T-helper 2 cell treated with Interferon-gamma antibody and Interleukin-4, amounts not matched to agents 100 ng/mL and 5 ng/mL, for 36 hours (primary cell): Measurements from ENCODE around the gene GALNTL6. TPM values are rescaled to one million over a fixed set of nuclear protein-coding genes. Genes with fewer than 3 reads are reported as not detected.

Experiments used
- intact Hi-C: fragments of 100-400 bp; cut with micrococcal nuclease; formaldehyde crosslinking; loops from one replicate; pipeline ENCODE4 v1.15.1; 2023
- total RNA-seq: library from RNA; stranded (reverse); gene quantifications from 2 replicates; pipeline ENCODE4 v1.2.3, GENCODE V29; 2022

Gene GALNTL6
- total RNA-seq, 1 donor from 2014 or later = not detected

DNA sequence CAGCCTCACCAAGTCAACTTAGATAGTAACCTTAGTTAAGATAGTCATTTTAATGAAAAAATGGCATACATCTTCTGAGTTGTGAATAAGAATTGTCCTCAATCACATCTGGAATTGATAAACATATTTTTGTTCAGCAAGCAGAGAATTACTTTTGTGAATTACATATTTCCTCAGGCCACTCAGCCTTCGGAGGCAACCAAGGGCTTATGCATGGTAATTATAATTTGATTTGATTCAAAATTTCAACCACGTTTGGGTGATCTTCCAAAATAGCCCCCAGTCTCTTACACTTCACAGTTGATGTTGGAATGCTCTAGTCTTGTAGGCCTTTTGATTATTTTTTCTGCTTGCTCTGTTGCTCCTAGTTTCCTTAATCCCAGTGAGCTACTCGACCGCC lies 63.4 kb downstream of the GALNTL6 start:
- intact Hi-C loops = no loop called here

DNA sequence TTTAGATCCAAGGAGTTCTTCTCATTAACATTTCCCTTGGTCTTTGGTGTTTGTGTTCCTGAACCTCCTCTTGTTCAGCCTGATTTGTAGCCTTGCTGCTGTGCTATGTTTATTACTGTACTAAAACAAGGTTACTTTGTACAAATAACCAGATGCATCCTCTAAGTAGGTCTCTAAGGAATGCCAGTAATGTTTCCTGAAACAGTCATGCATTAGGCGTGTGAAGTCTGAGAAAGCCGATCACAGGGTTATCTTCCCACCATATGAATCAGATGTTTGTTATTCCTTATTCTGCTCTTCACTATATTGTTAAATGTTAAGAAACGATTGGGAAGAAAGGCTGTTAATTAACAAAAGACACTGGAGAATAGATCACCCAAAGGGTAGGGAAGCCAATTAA lies 66.9 kb downstream of the GALNTL6 start:
- intact Hi-C loops = no loop called here

DNA sequence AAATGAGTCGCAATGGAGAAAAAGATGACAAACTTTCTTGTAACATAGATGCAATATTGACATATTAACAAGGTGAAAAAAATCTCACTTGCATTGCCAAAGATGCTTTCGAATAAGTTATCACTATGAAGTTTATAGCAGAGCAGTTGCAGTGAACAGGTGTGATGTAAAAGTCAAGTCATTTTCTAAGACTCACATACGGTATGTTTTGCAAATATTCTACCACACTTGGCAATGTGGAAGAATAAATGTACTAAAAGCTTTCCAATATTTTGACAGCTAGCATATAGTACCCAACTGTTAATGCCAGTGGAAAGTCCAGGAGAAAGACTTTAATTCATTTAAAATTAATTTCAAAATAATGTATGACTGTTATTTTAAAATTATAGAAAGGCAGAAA lies 76.5 kb downstream of the GALNTL6 start:
- intact Hi-C loops = no loop called here

DNA sequence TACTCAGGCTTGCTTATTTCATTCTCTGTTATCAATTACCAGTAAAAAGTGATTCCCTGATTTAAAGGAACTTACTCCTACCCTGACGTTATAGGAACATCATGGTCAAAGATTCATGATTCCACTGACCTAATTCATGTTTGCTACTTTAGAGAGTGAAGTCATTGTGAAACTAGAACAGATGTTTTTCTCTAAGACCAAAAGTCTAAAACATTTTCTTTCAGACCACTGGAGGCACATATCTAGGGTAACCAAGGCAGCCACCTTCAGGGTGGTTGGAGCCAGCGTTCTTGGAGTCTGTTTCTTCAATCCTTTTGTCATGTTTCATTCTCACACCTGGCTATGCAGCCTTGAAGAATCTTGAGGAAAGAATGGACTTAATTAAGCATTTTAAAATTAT lies 77.8 kb downstream of the GALNTL6 start:
- intact Hi-C loops = no loop called here

DNA sequence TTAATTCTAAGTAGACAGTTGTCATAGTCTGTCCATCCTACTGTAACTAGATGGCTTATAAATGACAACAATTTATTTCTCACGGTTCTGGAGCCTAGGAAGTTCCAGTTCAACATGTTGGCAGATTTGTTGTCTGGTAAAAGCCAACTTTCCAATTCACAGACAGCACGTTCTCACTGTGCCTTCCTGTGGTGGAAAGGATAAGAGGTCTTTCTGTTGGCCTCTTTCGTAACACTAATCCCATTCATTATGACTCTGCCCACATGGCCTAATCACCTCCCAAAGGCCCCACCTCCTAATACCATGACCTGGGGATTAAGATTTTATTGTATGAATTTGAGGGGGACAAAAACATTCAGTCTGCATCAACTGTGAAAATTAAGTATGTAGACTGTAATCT lies 83.2 kb downstream of the GALNTL6 start:
- intact Hi-C loops = no loop called here

DNA sequence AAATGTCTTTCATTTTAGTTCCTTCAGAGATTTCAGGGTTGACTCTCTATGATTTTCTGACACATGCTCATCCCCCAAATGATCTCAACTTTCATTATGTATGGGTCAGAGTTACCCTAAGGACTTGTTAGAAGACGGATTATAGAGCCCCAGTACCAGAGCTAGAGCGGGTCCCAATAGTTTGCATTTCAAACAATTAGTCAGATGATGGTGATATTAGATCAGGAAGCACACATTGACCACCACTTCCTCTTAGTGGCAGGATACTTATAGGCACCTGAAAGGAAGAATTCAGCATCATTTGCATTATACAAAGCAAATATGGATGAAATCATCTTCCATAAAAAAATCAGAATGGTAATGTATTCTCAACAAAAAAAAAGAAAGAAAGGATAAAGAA lies 106.1 kb downstream of the GALNTL6 start:
- intact Hi-C loops = no loop called here

DNA sequence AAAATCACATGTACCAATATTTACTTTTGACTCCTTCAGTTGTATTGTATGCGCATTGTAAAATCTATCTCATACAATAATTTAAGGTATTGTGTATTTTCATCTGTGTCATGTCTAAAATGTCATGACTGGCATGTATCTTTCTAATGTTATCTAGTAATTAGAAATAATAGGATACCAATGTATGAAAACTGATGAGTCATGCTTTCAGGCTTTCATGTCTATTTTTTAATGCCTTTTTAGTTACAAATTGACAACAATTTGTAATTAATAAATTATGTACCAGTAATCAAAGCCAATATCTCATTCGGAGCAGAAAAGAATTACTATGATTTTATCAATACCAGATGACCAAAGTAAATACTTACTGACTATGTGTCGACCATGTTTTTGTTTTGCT lies 107.7 kb downstream of the GALNTL6 start:
- intact Hi-C loops = no loop called here

DNA sequence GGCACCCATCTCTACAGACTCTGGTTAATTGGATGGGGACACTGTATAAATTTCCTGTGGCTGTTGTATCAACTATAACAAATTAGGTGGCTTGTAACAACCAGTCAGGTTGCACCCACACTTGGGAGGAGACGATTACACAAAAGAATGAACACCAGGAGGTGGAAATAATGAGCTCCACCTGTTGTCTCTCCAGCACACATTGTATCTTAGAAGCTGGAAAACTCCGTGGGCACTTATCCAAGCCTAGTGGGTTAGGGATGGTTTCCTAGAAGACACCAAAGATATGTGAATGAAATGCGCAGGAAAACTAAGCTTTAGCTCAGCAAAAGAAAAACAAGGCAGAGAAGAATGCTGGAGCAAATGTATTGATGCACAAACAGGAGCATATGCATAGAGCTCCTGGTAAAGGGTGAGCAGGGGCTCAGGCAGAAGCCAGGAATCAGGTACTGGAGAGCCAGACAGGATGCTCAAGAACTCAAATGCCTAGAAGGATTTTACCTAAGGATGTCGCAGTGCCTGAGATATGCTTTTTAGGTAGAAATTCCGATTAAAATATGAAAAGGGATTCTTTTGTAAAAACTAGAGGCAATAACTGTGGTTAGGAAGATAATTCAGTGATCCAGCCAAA lies 111.7 kb downstream of the GALNTL6 start:
- intact Hi-C loops = no loop called here

DNA sequence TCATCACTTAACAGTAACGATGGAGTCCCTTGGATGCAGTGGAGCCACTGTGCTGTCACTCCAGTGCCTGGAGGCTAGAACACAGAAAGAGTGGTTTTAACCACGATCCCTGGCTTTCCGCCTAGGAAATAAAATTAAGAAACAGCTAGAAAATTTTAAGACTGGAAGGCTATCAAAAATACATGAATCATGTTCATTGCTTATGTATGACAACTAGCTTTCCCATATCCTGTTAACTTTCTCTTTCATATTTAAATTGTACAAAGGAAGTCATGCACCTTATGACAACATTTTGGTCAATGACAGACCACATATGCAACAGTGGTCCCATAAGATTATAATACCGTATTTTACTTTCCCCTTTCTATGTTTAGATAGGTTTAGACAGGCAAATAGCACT lies 115.1 kb downstream of the GALNTL6 start:
- intact Hi-C loops = no loop called here

DNA sequence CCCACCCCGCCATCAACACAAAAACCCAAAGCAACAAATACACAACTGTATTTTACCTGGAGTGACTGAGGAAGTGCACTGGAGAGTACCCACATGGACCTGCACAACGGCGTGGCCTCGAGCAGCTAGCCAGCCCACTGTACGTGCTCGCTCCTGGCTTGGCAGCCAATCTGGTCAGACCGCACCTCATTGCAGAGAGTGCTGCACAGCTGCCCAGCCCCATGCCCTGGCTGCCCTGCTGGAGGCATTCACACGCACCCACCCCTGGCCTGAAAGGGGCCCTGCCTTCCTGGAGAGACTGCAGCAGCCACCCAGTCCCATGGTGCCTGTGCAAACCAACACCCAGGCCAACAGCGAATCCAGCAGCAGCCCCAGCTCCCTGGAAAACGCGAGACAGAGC lies 116.3 kb downstream of the GALNTL6 start:
- intact Hi-C loops = no loop called here

DNA sequence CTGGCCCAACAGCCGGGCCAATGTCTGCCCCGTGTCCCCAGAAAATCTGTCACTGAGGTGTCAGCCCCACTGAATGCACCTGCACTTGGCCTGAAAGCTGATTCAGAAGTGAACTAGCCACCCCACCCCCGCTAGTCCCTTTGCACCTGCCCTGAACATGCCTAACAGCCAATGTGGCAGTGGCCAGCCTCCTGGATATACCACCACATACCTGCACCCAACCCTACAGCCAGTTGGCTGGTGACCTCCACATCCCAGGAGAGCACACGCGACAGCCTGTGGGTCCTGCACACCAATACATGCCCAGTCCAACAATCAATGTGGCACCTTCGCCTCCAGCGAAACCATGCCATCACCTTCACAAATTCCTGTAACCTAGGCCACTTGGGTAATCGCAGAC lies 116.7 kb downstream of the GALNTL6 start:
- intact Hi-C loops = no loop called here

DNA sequence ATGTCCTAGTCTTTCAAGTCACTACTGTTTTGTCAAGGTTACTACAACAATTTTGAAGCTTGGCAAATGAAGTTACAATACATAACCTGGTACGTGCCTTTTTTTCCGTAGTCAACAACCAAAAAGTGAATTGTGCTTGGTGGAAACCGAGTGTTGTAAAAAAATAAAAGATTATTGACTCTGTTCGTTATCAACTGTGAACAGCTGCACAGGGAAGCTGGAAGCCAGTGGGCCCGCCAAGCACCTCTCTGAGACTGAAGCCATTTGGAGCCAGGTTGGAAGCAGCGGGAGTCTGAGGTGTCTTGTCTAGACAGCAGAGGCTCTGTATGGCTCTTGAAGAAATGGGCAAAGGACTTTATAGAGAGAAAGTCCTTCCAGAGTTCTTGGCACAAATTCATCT lies 119.0 kb downstream of the GALNTL6 start:
- intact Hi-C loops = no loop called here

DNA sequence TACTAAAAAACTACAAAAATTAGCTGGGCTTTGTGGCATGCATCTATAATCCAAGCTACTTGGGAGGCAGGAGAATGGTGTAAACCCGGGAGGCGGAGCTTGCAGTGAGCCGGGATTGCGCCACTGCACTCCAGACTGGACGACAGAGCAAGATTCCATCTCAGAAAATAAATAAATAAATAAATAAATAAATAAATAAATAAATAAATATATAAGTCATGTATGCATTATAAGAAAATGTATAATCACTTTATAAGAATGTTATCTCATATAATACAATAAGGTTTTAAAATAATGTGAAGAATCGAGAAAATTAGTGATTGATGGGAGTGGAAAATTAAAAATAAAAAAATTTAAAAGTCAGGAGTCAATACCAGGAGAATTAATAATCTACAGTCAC lies 127.5 kb downstream of the GALNTL6 start:
- intact Hi-C loops = no loop called here

DNA sequence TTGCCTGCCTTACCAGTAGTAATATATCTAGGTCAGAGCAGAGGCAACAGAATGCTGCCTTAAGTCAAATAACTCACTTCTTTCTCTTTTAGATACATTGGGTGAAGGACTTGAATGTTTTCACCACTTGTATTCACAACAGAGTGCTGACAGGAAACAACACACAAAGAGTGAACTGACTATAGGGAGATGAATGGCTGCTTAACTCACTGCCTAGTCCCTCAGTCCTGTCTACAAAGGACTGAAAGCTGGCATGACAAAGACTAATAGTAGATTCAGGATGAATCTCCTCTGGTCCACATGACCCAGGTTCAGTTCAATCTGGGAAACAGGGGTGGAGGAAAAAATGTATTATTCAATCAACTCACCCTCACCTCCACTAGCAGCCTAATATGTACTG lies 134.2 kb downstream of the GALNTL6 start:
- intact Hi-C loops = no loop called here

DNA sequence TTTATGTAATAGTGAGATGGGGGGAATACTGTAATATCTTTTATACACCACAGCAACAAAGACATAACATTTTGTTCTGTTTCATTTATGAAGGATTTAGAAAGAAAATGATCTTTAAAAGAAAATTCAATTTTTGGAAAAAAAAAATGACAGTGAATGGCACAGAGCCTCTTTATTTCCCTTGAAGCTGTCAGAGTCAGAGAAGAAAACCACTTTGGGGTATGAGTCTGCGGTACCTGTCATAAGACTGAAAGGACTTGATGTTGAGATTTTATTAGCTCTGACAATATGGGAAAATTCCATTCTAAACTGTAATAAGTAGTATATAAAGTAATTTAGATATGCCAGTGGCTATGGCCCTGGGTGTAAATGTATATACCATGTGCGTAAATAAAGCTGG lies 134.8 kb downstream of the GALNTL6 start:
- intact Hi-C loops = no loop called here

DNA sequence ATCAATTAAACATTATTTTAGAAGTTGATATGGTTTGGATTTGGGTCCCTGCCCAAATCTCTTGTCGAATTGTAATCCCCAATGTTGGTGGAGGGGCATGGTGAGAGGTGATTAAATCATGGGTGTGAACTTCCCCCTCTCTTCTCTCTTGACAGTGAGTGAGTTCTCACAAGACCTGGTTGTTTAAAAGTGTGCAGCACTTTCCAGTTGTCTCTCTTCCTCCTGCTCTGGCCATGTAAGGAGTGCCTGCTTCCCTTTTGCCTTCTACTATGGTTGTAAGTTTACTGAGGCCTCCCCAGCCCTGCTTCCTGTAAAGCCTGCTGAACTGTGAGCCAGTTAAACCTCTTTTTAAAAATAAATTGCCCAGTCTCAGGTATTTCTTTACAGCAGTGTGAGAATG lies 141.4 kb downstream of the GALNTL6 start:
- intact Hi-C loops = no loop called here

DNA sequence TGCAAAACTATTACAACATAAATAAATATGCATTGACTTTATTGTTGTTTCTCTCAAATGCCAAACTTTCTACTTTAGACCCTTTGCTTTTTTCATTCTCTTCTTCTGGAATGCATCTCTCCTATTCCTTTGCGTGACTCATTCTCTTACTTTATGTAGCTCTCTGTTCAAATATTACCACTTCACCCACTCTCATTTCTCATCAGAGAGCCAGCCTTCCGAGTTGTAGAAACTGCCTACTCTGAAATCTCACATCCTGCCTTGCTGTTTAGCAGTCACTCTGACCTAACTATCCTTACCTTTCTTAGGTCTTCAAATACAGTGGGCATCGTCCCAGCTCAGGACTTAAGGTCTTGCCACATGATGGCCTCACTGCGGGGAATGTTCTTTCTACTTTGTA lies 143.5 kb downstream of the GALNTL6 start:
- intact Hi-C loops = no loop called here

DNA sequence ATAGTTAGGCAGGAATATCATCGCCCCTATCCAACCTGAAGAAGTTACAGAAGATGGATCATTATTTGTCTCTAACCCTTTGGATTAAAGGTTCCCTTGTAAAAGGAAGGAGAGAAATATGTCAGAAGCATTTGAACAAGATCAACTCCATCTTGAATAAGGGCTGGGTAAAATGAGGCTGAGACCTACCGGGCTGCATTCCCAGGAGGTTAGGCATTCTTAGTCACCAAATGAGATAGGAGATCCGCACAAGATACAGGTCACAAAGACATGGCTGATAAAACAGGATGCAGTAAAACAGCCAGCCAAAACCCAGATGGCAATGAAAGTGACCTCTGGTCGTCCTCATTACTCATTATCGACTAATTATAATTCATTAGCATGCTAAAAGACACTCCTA lies 148.9 kb downstream of the GALNTL6 start:
- intact Hi-C loops = no loop called here

DNA sequence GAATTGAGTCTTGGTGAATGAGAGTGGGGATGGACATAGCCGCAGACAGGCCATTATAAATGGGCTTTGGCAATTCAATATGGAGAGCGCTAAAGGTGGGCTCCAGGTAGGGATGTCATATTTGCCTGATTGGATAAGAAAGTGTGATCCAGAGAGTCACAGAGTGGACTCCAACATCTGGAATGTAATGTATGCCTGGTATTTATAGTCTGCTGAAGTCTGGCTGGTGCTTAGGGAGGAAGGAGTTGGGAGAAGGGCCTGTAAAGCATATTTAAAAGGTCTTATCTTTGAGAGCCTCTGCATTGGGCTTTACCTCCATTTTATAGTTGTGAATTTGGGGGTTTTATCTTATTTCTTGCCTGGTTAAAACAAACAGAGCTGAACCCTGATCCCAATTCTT lies 153.2 kb downstream of the GALNTL6 start:
- intact Hi-C loops = no loop called here

DNA sequence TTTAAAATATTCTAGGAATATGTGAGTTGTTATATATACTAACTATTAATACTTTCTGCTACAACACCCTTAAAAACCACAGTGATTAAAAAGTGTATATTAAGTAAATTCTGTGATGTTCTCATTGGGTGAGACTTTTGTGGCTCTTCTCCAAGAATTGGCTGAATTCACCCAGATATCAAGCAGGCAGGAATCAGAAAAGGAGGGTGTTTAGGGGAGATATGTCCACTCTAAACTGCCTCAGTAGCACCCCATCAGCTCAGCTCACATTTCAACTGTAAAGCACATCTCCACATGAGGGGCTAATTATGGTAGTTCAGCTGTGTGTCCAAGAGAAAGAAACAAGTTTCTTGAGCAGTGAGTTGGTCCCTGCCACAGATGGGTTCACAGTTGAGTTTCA lies 165.0 kb downstream of the GALNTL6 start:
- intact Hi-C loops = no loop called here

DNA sequence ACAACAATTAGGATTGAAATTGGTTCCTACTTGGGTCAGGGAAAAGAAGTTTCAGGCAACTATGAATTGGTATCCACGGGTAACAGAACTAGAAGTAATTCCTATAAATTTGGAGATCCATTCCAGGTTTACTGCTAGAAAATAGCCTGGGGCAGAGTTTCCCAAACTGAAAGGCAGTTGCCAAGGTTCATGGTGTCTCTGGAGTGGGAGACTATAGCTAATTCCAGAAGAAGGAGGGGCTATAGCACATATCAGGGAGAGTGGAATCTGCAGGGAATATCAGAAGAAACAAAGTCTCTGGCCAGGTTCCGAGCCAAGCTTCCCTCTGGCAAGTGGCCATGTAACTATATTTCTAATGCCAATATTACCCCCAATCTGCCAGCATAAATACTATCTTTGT lies 166.3 kb downstream of the GALNTL6 start:
- intact Hi-C loops = no loop called here

DNA sequence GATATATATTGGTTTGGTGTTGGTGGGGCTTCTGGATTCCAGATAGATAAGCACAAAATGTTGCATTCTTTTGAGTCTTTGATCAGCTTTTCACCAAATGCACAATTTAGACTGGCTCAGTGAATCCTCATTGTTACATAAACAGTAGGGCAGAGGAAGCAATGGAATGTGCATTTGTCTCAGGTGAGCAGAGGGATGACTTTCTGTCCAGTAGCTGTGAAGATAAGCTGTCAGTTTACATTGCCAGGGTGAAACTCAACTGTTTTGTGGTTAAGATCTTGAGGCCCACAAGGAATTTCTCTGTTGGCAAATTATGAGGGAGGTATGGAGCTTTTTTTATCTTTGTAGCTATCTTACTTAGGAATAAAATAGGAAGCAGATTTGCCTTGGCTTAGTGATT lies 168.0 kb downstream of the GALNTL6 start:
- intact Hi-C loops = no loop called here

DNA sequence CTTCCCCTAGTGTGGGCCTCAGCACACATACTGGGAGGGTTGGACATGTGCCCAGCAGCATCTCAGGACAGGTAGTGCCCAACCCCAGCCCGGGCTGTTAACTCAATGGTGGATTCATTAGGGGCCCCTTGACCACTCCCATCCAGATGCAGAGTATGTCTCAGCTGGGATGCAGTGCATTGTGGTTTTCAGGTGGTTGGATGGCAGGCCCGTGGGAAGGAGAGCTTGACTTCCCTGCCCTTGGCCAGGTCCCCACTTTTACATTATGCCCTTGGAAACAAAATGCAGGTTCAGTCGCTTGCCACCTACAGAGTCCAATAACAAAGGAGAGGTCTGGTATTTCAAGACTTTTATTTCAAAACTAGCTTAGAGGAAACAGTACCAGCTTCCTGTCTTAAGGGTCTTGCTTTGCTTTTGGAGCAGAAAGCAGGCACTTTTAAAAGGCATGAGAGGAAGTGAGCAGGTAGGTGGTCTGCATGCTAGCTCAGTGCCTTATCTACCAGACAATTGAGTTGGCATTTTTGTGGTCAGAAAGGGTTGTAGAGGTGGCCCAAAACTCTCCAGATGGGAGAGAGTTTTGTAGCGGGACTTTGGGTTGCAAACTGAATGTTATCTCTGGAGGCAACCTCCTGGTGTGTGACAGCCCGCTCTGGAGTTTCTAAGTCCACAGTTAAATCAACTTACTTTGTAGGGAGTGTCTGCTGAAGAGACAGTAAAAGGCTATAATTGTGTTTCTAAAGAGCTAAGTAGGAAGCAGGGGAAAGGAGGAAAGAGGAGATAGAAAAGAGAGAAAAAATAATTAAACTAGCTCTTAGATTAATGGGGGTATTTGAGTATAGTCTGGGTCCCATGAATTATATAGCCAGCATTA lies 171.0 kb downstream of the GALNTL6 start:
- intact Hi-C loops = no loop called here
